GM18870 (cell line): ENCODE measurements around the gene CD2.

ENCODE experiments used
- ATAC-seq: cut with Tn5 transposase; IDR thresholded peaks from one replicate; pipeline ENCODE4 v1.9.1; 2021; ENCODE audit warnings: moderate library complexity; ENCODE audit not compliant: unreplicated experiment

The CD2 gene, protein sequence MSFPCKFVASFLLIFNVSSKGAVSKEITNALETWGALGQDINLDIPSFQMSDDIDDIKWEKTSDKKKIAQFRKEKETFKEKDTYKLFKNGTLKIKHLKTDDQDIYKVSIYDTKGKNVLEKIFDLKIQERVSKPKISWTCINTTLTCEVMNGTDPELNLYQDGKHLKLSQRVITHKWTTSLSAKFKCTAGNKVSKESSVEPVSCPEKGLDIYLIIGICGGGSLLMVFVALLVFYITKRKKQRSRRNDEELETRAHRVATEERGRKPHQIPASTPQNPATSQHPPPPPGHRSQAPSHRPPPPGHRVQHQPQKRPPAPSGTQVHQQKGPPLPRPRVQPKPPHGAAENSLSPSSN

DNA sequence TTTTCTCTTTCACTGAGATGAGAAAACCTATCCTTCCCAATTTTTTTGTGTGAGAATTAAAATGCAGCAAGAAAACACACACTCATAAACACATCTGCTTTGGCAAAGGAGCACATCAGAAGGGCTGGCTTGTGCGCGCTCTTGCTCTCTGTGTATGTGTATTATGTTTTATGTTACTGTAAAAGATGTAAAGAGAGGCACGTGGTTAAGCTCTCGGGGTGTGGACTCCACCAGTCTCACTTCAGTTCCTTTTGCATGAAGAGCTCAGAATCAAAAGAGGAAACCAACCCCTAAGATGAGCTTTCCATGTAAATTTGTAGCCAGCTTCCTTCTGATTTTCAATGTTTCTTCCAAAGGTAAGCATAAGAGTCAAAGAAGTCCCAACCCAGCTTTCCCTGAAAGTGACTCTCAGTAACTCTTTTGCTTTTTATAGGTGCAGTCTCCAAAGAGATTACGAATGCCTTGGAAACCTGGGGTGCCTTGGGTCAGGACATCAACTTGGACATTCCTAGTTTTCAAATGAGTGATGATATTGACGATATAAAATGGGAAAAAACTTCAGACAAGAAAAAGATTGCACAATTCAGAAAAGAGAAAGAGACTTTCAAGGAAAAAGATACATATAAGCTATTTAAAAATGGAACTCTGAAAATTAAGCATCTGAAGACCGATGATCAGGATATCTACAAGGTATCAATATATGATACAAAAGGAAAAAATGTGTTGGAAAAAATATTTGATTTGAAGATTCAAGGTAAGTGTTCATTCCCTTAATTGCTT lies at the start of gene CD2:
Gene CD2, plus strand, starts transcription at position 233 of the 780 bp plus-strand sequence. Its CDS starts 63 bp downstream, at position 296.
- no peak for ATAC-seq

DNA sequence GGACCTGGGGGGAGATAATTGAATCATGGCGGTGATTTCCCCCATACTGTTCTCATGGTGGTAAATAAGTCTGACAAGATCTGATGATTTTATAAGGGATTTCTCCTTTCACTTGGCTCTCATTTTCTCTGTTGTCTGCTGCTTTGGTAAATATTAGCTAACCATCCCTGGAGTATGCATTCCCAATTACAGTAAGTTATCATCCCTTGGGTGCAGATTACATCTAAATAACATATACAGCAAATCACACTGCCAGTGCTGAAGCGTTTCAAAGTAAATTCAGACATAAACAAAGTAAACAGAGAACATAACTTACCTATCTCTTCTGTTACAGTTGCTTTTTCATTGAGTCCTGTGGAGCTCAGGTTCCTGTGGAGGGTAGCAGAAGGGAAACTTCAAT lies 48.1 kb upstream of the CD2 start:
- ATAC-seq, result no peak

DNA sequence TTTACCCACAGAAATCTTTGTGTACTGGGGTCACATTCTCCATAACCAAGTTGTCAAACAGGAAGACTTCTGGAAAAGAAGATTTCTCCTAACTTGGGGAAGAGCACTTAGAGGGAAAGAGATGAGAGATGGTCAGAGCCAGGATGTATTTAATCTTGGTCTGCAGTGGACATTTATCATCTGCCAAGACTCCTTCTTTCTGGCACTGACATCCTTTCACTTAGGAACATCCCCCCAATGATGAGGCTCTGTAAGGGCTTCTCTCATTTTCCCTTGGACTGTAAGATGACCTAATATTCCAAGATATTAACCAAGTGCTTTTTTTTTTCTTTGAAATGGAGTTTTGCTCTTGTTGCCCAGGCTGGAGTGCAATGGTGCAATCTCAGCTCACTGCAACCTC lies 47.4 kb upstream of the CD2 start:
- no peak for ATAC-seq

DNA sequence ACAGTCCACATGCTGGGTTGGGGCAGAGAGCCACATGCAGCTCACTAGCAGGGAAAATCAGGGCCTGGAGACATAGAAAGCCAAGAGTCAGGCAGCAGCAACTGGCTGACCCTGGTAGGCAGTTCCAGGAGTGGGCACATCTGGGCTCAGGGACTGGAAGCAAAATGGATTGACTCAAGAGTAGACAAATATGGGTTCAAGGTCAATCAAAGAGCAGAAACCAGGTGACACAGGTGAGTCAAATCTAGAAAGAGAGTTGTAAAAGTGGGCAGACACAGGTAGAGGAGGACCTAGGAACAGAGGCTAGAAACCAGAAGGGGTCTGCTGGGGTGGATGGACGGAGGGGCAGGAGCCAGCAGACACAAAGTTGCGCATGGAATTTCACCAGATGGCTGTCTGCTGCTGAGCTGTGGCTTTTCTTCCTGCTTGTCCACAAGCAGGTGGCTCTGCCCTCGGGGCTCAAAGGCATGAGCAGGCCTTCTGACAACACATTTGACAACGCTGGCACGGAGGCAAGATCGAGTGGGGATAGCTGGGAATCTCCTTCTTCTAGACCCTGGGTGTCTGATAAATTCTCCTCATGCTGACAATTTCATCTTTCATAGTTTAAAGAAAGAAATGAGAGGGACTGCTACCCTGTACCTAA lies 45.9 kb upstream of the CD2 start:
- ATAC-seq, result no peak

DNA sequence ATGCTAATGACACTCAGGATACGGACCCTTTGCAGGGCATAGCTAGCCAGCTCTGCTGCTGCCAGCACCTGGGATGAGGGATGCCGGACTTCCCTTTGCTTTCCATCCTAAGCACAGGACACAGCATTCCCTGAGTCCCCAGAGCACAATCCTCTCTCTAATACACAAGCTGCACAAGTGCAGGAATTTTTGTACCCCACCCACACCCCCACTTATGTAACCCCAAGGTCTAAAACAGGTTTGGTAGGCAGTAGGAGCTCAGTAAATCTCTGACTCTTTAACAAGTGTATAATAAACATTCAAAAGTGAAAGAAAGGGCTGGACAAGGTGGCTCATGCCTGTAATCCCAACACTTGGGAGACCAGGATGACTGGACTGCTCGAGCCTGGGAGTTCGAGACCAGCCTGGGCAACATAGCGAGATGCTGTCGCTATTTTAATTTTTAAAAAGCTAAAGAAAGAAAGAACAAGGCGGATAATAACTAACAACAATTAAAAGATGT lies 44.5 kb upstream of the CD2 start:
- ATAC-seq, result no peak

DNA sequence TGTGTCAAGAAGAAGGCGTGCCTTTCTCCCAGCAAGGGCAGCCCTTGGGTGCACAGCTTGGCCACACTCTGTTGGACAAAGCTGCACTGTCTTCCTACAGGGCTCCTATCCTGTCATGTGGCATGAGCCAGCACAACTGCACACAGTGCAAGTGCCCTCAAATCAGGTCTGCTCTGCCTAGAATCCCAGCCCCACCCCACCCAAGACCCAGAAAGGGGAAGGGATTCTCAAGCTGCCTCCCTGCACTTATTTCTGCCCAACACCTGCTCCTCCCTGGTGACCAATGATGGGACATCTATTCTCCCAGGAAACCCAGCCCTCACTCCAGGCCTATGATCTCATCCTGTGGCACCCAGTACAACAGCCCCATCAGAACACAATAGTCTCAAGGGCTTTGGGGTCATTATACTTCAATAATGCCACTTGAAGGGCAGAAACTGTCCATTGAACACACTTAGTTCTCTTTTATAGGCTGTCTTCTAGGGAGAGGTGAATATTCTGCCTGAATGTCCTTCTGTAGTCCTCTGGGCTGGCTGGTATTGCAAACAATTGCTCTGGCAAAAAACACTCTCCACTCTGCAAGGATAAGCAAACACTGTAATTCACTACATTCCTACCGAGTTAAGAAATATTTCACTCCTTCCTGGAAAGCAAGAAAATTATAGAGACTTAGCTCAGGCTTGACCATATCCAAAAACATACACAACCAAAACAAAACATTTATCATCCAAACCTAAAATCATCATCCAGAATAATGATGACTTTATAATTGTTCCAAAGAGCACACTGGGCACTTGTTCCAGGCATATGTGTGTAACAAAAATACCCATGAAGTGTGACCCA lies 43.6 kb upstream of the CD2 start:
- ATAC-seq, result no peak

DNA sequence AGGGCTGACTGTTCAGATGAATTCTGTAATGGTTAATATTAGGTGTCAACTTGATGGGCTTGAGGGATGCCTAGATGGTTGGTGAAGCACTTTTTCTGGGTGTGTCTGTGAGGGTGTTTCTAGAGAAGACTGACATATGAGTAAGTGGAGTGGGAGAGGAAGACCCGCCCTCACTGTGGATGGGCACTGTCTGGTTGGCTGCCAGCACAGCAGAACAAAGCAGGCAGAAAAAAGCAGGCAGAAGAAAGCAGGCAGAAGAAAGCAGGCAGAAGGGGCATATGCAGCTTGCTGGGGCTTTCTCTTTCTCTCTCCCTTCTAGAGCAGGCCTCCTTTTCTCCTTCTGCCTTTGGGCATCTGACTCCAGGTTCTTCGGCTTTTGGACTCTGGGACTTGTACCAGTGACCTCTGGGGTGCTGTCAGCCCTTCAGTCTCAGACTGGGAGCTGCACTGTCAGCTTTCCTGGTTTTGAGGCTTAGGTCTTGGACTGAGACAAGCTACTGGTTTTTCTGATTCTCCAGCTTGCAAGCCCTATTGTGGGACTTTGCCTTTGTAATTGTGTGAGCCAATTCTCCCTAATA lies 42.9 kb upstream of the CD2 start:
- no peak for ATAC-seq

DNA sequence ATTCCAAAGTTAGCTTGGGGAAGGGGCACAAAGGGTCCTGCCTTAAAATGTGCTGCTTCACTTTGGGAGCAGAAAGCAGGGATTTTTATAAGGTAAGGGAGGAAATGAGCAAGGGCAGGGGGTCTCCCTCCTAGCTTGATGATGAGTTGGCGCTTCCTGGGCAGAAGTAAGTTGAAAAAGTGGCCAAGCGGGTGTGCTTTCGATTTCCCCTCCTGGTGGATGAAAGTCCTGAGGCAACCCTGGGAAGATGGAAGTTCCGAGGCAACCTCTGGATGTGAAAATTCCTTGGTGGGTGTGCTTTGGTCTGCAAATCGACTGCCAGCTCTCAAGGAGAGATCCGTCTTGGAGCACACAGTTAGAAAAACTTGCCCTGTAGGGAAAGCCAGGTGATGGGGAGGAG lies 41.7 kb upstream of the CD2 start:
- ATAC-seq, result no peak

DNA sequence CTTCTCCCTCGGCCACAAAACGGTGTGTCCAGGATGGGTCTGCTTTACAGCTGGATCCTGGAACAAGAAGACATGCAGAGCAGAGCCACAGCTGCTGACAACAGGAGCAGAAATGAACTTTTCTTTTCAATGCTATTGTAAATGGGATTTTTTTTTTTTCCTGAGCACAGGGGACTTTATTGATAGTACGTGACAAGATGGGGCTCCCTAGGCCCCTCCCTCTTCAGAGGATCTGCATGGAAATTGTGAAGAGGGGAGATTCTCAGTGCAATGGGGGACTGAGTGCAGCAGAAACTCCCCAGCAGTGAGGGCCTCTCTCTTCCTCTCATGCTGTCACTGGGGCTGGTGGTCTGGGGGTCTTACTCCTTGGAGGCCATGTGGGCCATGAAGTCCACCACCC lies 40.8 kb upstream of the CD2 start:
- no peak for ATAC-seq

DNA sequence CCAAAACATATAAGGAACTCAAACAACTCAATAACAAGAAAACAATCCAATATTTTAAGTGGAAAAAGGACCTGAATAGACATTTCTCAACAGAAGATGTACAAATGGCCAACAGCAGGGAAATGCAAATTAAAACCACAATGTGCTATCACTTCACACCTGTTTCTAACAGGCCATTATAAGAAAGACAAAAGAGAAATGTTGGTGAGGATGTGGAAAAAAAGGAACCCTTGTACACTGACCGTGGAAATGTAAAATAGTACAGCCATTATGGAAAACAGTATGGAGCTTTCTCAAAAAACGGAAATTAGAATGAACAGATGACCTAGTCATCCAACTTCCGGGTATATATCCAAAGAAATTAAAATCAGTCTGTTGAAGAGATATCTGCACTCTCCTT lies 37.8 kb upstream of the CD2 start:
- no peak for ATAC-seq

DNA sequence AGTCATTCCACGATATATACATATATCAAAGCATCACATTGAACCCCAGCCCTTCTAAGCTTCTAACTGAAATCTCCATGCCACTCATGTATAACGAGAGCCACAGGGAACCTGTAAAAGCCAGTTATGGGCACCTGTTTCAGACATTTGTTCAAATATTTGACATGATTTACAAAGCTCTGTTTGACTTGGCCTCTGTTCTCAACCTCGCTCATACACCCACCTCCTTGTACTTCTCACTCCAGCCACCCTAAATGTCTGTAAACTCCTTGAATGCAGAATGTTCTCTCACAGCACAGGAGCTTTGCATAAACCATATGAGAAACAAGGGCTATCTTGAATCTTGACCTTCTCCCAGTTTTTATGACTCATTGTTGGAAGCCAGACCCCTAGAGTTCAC lies 36.9 kb upstream of the CD2 start:
- ATAC-seq, result no peak

DNA sequence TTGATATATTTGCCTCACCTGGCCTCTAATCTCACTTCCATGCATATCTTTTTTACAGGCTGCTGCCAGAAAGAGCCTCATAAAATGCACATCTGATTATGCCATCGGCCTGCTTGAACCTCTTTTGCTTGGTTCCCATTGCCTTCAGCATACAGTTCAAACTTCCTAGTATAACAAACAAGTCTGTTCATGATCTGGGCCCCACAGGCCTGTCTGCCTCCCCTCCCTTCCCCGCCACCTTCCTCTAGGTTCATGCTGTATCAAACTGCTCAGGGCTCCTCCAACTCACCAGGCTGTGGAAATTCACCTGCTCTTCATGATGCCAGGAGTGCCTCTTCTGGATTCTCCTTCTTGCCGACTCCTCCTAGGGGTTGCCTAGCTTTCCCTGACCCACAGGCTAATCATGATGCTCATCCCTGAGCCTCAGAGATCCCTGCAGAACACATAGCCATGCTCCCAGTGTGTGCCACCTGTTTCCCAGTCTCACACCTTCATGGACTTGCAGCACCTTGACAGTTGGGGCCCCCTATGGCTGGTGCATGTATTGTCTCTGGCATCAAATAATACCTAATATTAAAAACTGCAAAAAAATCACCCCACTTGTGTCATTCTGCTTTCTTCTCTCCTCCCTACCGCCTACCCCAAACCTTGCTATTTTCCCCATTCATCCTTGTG lies 33.7 kb upstream of the CD2 start:
- no peak for ATAC-seq

DNA sequence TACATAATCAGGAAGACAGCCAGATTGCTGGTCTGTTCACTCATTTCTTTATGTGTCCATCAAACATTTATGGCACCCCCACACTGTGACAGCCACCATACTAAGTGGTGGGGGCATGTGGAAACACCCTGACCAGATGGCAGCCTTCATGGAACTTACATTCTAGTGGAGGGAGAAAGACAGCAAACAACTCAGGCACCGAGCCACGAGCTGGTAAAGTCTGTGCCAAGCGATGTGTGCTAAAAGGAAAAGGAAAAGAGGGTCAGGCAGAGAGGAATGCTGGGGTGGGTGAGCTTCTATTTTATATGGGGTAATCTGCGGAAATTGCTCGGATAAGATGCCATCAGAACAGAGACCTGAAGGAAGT lies 33.2 kb upstream of the CD2 start:
- no peak for ATAC-seq

DNA sequence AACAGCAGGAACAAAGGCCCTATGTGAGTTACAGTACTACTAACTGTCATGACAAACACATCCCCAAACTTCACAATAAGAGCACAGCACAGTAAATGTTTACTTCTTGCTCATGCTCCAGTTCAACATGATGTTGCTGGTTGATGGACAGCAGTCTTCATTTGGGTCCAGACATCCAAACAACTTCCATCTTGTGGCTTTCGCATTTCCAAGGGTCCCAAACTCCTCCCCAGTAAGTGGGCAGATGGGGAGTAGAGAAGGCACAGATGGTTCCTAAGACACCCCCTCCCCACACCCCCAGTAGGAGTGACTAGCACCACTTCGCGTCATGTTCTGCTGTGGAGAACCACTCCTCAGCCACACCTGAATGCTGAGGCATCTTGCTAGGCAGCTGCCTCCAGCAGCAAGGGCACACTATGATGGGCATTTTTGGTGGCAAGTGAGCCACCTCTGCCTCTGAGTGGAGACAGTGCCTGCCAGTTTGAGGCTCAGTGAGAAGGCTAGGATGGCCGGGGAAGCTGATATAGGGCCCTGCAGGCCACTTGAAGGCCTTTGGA lies 32.7 kb upstream of the CD2 start:
- no peak for ATAC-seq

DNA sequence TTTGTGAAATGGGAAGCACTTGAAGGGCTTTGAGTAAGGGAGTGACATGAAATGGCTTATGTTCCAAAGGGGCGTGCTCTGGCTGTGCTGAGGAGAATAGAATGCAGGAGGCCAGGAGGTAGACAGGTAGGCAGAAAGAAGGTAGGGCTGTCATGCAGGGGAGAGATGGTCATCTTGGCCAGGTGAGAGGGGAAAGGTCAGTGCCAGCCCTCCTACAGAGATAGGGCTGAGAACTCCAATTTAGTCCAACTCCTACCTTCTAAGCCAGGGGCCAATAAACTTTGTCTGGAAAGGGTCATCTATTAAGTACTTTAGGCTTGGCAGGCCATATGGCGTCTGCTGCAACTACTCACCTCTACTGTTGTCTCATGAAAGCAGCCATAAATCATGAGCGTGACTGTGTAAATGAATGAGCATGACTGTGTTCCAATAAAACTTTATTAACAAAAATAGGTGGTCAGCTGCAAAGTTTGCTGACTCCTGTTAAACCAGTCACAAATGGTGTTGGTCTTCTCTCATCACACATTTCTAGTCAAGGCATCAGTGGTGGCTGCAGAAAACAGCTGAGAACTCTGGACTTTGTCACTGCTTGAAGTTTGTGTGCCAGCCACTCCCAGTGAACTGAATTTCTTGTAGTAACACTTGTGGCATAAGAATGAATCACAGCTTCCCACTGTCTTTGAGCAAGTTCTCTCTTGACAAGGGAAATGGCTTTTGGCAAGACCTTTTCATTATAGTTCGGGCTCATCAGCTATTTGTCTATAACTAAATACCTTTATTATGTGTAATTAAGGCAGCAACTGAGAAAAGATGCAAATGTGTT lies 32.0 kb upstream of the CD2 start:
- no peak for ATAC-seq

DNA sequence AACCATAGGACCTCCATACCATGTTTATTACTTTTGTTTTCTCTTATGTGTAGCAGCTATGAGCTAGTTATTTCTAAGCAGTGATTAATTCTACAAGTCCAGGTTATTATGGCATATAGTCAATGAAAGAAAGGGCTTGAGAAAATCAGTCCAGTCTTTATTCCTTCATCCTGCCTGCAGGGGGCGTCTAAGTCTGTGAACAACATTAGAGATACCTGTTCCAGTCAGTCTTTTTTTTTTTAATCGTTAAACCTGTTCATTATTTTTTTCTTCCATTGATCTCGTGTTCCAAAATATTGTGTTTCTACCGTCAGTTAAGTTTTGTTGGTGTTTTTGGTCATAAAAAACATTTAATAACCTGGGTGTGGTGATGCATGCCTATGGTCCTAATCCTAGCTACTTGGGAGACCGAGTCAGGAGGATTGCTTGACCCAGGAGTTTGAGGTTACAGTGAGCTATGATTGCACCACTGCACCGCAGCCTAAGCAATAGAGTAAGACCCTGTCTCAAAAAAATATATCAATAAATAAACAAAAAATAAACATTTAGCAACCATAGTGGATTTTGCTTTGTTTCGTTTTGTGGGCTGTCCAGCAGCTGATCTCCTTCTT lies 29.4 kb upstream of the CD2 start:
- ATAC-seq, result no peak

DNA sequence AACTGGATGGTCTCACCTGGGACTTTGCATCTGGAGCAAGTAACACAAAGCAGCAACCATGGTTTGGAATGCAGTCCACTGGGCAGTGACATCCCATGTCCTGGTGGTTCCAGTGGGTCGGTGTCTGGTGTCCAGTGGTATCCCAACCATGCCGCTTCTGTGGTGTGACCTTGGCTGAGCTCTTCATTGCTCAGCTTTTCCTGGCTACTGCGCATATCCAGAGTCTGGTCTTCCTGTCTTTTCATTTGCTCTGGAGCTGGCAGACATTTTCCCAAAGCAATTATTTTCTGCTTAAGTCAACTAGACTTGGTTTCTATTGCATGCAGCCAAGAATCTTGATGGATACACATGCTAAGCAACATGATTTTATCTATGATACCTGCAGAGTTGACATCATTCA lies 28.4 kb upstream of the CD2 start:
- ATAC-seq, result no peak
